GM12878 (cell line): ENCODE results near the gene GSTA4.

ENCODE experiments used
- CHD1 ChIP-seq: IDR thresholded peaks from 2 replicates; pipeline ENCODE4 v1.6.1; 2012; ENCODE audit warnings: low read depth, low read length, improper control_type of control experiment
- CREB1 ChIP-seq: IDR thresholded peaks from 2 replicates; pipeline ENCODE4 v1.6.1; 2012; ENCODE audit warnings: low read depth, mild to moderate bottlenecking, inconsistent platforms
- EP300 ChIP-seq, 2 experiments: fragments of 150-350 bp in 1 of 2; IDR thresholded peaks; 2 replicates each; pipeline ENCODE4 v1.6.1; 2011 to 2012; ENCODE audit warnings: low read depth in 2 of 2, low read length in 2 of 2, borderline replicate concordance in 1 of 2, improper control_type of control experiment in 1 of 2, inconsistent platforms in 1 of 2; ENCODE audit not compliant: control insufficient read depth in 1 of 2
- EZH2 ChIP-seq: IDR thresholded peaks from 2 replicates; pipeline ENCODE4 v1.6.1; 2012; ENCODE audit warnings: low read depth, mild to moderate bottlenecking, control low read depth, inconsistent platforms, low read length, borderline replicate concordance; ENCODE audit not compliant: control insufficient read depth
- SUPT20H ChIP-seq: IDR thresholded peaks from 2 replicates; pipeline ENCODE4 v1.6.1; 2011; ENCODE audit warnings: low read depth, mild to moderate bottlenecking, low read length, moderate library complexity, borderline replicate concordance; ENCODE audit not compliant: control insufficient read depth
- TF ChIP-seq, protein P1 (sequence below): IDR thresholded peaks from 2 replicates; pipeline ENCODE4 v1.6.1; 2012; ENCODE audit warnings: mild to moderate bottlenecking, low read depth, low read length
- TF ChIP-seq, protein P2 (sequence below): IDR thresholded peaks from 2 replicates; pipeline ENCODE4 v1.6.1; 2011; ENCODE audit warnings: mild to moderate bottlenecking, low read depth, low read length, moderate library complexity; ENCODE audit not compliant: insufficient replicate concordance
- TF ChIP-seq, protein P3 (sequence below): IDR thresholded peaks from 2 replicates; pipeline ENCODE4 v1.6.1; 2012; ENCODE audit warnings: low read length, inconsistent platforms

DNA sequence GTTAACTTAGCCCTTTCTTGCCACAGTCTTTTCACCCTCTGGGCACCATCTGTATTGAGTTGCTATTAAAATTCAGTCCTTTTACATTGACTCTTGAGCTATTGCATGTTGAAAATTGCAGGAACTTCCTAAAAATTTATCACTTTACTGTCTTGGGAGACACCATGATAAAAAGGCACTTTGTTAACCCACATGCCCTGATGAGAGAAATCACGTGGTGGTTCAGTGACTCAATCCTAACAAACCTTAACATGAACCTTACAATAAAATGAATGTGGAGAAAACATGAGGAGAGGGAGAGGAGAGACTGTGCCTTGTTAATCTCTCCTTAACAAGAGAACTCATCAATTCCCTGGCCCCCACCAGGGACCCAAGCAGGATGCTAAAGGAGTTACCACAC, 30.8 kb downstream of the GSTA4 start:
- TF ChIP-seq EP300 (IDR thresholded peaks at IDR 0.05; ENCODE audit: borderline replicate concordance in 1 of 2, control insufficient read depth in 1 of 2, low read depth in 2 of 2, low read length in 2 of 2) = no peak
- TF ChIP-seq EZH2 = no peak
- no peak for TF ChIP-seq SUPT20H
- TF ChIP-seq, protein P1, sequence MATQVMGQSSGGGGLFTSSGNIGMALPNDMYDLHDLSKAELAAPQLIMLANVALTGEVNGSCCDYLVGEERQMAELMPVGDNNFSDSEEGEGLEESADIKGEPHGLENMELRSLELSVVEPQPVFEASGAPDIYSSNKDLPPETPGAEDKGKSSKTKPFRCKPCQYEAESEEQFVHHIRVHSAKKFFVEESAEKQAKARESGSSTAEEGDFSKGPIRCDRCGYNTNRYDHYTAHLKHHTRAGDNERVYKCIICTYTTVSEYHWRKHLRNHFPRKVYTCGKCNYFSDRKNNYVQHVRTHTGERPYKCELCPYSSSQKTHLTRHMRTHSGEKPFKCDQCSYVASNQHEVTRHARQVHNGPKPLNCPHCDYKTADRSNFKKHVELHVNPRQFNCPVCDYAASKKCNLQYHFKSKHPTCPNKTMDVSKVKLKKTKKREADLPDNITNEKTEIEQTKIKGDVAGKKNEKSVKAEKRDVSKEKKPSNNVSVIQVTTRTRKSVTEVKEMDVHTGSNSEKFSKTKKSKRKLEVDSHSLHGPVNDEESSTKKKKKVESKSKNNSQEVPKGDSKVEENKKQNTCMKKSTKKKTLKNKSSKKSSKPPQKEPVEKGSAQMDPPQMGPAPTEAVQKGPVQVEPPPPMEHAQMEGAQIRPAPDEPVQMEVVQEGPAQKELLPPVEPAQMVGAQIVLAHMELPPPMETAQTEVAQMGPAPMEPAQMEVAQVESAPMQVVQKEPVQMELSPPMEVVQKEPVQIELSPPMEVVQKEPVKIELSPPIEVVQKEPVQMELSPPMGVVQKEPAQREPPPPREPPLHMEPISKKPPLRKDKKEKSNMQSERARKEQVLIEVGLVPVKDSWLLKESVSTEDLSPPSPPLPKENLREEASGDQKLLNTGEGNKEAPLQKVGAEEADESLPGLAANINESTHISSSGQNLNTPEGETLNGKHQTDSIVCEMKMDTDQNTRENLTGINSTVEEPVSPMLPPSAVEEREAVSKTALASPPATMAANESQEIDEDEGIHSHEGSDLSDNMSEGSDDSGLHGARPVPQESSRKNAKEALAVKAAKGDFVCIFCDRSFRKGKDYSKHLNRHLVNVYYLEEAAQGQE = no peak
- TF ChIP-seq, protein P2, sequence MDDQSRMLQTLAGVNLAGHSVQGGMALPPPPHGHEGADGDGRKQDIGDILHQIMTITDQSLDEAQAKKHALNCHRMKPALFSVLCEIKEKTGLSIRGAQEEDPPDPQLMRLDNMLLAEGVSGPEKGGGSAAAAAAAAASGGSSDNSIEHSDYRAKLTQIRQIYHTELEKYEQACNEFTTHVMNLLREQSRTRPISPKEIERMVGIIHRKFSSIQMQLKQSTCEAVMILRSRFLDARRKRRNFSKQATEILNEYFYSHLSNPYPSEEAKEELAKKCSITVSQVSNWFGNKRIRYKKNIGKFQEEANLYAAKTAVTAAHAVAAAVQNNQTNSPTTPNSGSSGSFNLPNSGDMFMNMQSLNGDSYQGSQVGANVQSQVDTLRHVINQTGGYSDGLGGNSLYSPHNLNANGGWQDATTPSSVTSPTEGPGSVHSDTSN = no peak
- TF ChIP-seq CREB1 = no peak
- TF ChIP-seq CHD1 = no peak
- TF ChIP-seq, protein P3, sequence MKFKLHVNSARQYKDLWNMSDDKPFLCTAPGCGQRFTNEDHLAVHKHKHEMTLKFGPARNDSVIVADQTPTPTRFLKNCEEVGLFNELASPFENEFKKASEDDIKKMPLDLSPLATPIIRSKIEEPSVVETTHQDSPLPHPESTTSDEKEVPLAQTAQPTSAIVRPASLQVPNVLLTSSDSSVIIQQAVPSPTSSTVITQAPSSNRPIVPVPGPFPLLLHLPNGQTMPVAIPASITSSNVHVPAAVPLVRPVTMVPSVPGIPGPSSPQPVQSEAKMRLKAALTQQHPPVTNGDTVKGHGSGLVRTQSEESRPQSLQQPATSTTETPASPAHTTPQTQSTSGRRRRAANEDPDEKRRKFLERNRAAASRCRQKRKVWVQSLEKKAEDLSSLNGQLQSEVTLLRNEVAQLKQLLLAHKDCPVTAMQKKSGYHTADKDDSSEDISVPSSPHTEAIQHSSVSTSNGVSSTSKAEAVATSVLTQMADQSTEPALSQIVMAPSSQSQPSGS = no peak
